OCI-LY3 (cell line): ENCODE measurements around the gene CERT1.

Experiments
- H2AFZ ChIP-seq: fragments of 200-600, 300-600 bp; shearing (Covaris generic); 2 replicates; pipeline ENCODE4 v1.6.0; 2014; ENCODE audit warnings: antibody characterized with exemption, low read depth, low read length
- H3K27ac ChIP-seq: fragments of 200-600, 300-600 bp; sonication (generic); 2 replicates; pipeline ENCODE4 v1.5.1; 2014; ENCODE audit warnings: mild to moderate bottlenecking, low read length, moderate library complexity, mixed read lengths
- H3K27me3 ChIP-seq: fragments of 200-600, 300-600 bp; sonication (generic); 2 replicates; pipeline ENCODE4 v1.6.1; 2014; ENCODE audit warnings: low read depth, low read length, mixed read lengths
- H3K36me3 ChIP-seq: fragments of 200-600, 300-600 bp; sonication (generic); replicated peaks from 2 replicates; pipeline ENCODE3; 2014; ENCODE audit warnings: low read depth, low read length, mixed read lengths
- H3K4me1 ChIP-seq: fragments of 300-600, 200-600 bp; sonication (generic); 2 replicates; pipeline ENCODE4 v1.6.1; 2014; ENCODE audit warnings: low read length, mixed read lengths
- H3K4me2 ChIP-seq: fragments of 200-600, 300-600 bp; sonication (generic); 2 replicates; pipeline ENCODE4 v1.6.1; 2014; ENCODE audit warnings: low read length, mixed read lengths
- H3K4me3 ChIP-seq: fragments of 300-600, 200-600 bp; sonication (generic); 2 replicates; pipeline ENCODE4 v1.5.1; 2014; ENCODE audit warnings: antibody characterized with exemption, mild to moderate bottlenecking, low read length, moderate library complexity
- H3K79me2 ChIP-seq: fragments of 300-600, 200-600 bp; shearing (Covaris generic); 2 replicates; pipeline ENCODE4 v1.6.1; 2014; ENCODE audit warnings: mild to moderate bottlenecking, low read length, mixed read lengths
- H3K9ac ChIP-seq: fragments of 300-600, 200-600 bp; shearing (Covaris generic); 2 replicates; pipeline ENCODE4 v1.6.0; 2014; ENCODE audit warnings: mild to moderate bottlenecking, low read length, moderate library complexity
- H3K9me3 ChIP-seq: fragments of 200-600, 300-600 bp; shearing (Covaris generic); 2 replicates; pipeline ENCODE4 v1.6.1; 2014; ENCODE audit warnings: low read length, mixed read lengths; ENCODE audit not compliant: insufficient read depth
- H4K20me1 ChIP-seq: fragments of 200-600, 300-600 bp; sonication (generic); 2 replicates; pipeline ENCODE4 v1.6.1; 2016; ENCODE audit warnings: low read length, mixed read lengths; ENCODE audit not compliant: insufficient read depth
- EZH2phosphoT487 ChIP-seq: fragments of 200-600 bp; shearing (Covaris generic); IDR thresholded peaks from 2 replicates; pipeline ENCODE4 v1.6.1; 2018; ENCODE audit warnings: antibody characterized with exemption, mixed run types, low read depth
- TF ChIP-seq, protein P1 (sequence below): fragments of 200-600, 300-600 bp; sonication (generic); IDR thresholded peaks from 2 replicates; pipeline ENCODE4 v1.5.1; 2014; ENCODE audit warnings: antibody characterized with exemption, low read length, low read depth

The CERT1 gene

DNA sequence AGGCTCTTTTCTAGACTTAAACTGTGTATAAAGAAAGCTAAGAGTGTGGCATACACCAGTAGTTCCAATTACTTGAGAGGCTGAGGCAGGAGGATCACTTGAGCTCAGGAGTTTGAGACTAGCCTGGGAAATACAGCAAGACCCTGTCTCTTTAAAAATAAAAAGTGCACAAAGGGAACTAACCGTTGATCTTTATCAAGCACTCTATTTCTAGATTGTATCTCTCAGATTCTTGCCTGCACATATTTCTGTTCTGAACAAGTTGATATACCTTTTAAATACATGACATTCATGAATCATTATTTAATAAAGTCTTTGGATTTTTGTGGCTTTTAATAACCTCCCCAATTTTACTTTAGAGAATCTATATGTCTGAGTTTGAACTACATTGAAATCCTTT is 127.2 kb downstream of the CERT1 start:
- no peaks in the 10 kb centered on the region for H3K27me3 ChIP-seq
- H3K79me2 ChIP-seq = no peaks in the 10 kb centered on the region
- no peaks in the 10 kb centered on the region for H4K20me1 ChIP-seq
- no peaks in the 10 kb centered on the region for H3K9me3 ChIP-seq
- H3K27ac ChIP-seq = no peak overlapping the region
- H2AFZ ChIP-seq = no peak overlapping the region
- no peak overlapping the region for H3K4me3 ChIP-seq
- H3K36me3 ChIP-seq = peaks cover 16% of the 10 kb centered on the region
- H3K4me2 ChIP-seq = no peak overlapping the region
- peaks cover 15% of the 10 kb centered on the region for H3K4me1 ChIP-seq
- no peak overlapping the region for H3K9ac ChIP-seq
- TF ChIP-seq, protein P1, sequence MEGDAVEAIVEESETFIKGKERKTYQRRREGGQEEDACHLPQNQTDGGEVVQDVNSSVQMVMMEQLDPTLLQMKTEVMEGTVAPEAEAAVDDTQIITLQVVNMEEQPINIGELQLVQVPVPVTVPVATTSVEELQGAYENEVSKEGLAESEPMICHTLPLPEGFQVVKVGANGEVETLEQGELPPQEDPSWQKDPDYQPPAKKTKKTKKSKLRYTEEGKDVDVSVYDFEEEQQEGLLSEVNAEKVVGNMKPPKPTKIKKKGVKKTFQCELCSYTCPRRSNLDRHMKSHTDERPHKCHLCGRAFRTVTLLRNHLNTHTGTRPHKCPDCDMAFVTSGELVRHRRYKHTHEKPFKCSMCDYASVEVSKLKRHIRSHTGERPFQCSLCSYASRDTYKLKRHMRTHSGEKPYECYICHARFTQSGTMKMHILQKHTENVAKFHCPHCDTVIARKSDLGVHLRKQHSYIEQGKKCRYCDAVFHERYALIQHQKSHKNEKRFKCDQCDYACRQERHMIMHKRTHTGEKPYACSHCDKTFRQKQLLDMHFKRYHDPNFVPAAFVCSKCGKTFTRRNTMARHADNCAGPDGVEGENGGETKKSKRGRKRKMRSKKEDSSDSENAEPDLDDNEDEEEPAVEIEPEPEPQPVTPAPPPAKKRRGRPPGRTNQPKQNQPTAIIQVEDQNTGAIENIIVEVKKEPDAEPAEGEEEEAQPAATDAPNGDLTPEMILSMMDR = no peak
- TF ChIP-seq EZH2phosphoT487 = no peak

DNA sequence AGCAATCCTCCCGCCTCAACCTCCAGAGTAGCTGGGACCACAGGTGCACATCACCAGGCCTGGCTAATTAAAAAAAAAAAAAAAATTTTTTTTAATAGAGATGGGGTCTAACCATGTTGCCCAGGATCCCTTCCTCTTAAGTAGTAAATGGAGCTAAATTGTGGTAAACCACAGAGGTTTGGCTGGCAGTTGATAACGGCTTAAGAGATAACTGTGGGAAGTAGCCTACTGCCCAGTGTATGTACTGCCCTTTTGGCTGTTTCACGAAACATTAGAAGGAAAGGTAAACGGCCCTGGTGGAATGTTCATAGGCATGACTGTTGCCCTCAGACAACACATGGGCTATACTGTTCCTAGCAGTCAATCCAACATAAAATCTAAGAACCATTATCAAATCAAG is 130.0 kb downstream of the CERT1 start:
- Histone ChIP-seq H3K4me1 (no peaks in the 10 kb centered on the region), H3K9me3 (no peaks in the 10 kb centered on the region), H3K9ac (no peak overlapping the region), H4K20me1 (no peaks in the 10 kb centered on the region), H3K4me3 (no peak overlapping the region), H2AFZ (no peak overlapping the region), H3K36me3 (peaks cover 9% of the 10 kb centered on the region), H3K27me3 (no peaks in the 10 kb centered on the region), H3K79me2 (no peaks in the 10 kb centered on the region), H3K27ac (no peak overlapping the region), H3K4me2 (no peak overlapping the region)
- TF ChIP-seq EZH2phosphoT487 = no peak
- TF ChIP-seq, protein P1 = no peak

DNA sequence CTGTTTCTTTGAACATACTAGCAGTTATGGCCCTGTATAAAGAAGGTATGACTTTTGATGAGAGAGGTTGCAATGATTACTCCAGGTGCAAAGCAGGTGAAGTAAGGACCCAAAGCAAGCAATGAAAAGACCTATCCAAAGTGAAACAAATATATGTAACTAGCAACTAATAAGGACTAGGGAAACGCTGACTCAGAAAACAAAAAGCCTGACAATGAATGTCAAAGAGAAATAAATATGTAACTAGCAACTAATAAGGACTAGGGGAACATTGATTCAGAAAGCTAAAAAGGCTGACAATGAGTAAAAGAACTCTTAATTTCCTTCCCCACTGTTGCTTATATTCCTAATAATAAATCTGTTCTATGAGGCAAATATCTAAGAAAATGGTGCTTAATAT is 131.3 kb downstream of the CERT1 start:
- no peak overlapping the region for H3K4me3 ChIP-seq
- H3K27me3 ChIP-seq = no peaks in the 10 kb centered on the region
- H2AFZ ChIP-seq = no peak overlapping the region
- TF ChIP-seq, protein P1 = no peak
- no peak for TF ChIP-seq EZH2phosphoT487
- H4K20me1 ChIP-seq = no peaks in the 10 kb centered on the region
- no peaks in the 10 kb centered on the region for H3K9me3 ChIP-seq
- H3K4me2 ChIP-seq = no peak overlapping the region
- peaks cover 9% of the 10 kb centered on the region for H3K36me3 ChIP-seq
- H3K79me2 ChIP-seq = no peaks in the 10 kb centered on the region
- no peak overlapping the region for H3K27ac ChIP-seq
- H3K4me1 ChIP-seq = no peaks in the 10 kb centered on the region
- H3K9ac ChIP-seq = no peak overlapping the region

DNA sequence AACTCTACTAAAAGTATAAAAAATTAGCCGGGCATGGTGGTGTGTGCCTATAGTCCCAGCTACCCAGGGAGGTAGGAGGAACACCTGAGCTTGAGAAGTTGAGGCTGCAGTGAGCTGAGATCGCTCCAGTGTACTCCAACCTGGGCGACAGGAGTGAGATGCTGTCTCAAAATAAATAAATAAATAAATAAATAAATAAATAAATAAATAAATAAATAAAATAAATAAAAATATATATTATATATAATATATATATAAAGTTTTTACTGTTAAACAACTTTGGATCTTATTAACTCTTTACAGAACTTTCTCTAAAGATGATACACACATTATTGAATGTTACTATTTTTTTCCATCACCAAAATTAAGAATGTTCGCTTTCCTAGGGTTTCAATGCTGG is 136.0 kb downstream of the CERT1 start:
- Histone ChIP-seq H3K27ac (no peak overlapping the region), H3K79me2 (no peaks in the 10 kb centered on the region), H3K9me3 (no peaks in the 10 kb centered on the region), H3K9ac (no peak overlapping the region), H2AFZ (no peak overlapping the region), H3K4me1 (no peaks in the 10 kb centered on the region), H3K36me3 (no peaks in the 10 kb centered on the region), H3K27me3 (no peaks in the 10 kb centered on the region), H3K4me3 (no peak overlapping the region), H3K4me2 (no peak overlapping the region), H4K20me1 (no peaks in the 10 kb centered on the region)
- no peak for TF ChIP-seq EZH2phosphoT487
- TF ChIP-seq, protein P1 = no peak
